Sigmoid colon (tissue), 3 donors: ENCODE measurements around the gene ANKRD44.

Experiments used
- POLR2A ChIP-seq, 2 donors: fragments of 450-650 bp; IDR thresholded peaks; one replicate each; pipeline ENCODE4 v1.6.1; 2016; ENCODE audit warnings: antibody characterized with exemption in 2 of 2, mild to moderate bottlenecking in 2 of 2, moderate library complexity in 2 of 2
- TF ChIP-seq, protein P1 (sequence below), 4 experiments: fragments of 450-650 bp in 3 of 4; fragments of 200-600 bp in 1 of 4; IDR thresholded peaks; one replicate each; pipeline ENCODE4 v1.5.1; 2016 to 2019; ENCODE audit warnings: antibody characterized with exemption in 4 of 4, mild to moderate bottlenecking in 3 of 4, moderate library complexity in 2 of 4

DNA sequence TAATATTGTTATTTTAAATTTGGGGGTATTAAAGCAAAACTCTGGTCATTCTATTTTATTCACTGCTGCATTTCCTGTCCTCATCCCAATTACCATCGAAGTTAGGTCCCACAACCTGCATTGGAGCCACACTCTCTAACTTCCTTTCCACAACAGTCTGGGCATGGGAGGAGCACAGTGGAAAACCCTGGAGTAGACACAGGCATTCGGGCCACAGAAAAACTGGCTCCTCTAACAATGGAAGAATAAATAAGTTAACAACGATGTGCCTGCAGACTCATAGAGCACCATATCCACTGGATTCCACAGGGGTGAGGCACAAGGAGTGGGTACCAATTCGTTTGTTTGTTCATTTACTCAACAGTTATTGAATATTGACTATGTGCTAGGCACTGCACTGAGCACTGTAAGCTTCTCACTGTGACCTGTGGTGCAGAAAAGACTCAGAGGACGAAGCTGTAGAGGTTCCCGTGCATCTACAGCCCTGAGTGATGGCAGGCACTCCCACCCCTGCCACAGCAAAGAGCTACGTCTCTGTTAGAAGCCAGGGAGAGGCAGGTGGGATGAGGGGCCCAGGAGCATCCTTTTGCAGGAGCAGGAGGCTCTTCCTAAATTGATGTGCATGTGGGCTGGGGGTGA is 229.9 kb downstream of the ANKRD44 start:
- TF ChIP-seq POLR2A (IDR thresholded peaks at IDR 0.05), result no peak
- TF ChIP-seq, protein P1, sequence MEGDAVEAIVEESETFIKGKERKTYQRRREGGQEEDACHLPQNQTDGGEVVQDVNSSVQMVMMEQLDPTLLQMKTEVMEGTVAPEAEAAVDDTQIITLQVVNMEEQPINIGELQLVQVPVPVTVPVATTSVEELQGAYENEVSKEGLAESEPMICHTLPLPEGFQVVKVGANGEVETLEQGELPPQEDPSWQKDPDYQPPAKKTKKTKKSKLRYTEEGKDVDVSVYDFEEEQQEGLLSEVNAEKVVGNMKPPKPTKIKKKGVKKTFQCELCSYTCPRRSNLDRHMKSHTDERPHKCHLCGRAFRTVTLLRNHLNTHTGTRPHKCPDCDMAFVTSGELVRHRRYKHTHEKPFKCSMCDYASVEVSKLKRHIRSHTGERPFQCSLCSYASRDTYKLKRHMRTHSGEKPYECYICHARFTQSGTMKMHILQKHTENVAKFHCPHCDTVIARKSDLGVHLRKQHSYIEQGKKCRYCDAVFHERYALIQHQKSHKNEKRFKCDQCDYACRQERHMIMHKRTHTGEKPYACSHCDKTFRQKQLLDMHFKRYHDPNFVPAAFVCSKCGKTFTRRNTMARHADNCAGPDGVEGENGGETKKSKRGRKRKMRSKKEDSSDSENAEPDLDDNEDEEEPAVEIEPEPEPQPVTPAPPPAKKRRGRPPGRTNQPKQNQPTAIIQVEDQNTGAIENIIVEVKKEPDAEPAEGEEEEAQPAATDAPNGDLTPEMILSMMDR (IDR thresholded peaks at IDR 0.05), result no peak
